GM18868 (cell line): Measurements from ENCODE around the gene CACNB3.

Source experiments
- ATAC-seq: cut with Tn5 transposase; IDR thresholded peaks from one replicate; pipeline ENCODE4 v1.9.1; 2021; ENCODE audit warnings: mild to moderate bottlenecking, moderate library complexity; ENCODE audit not compliant: unreplicated experiment

Gene CACNB3

GRCh38 chr12:48817873-48818830, at the start of gene CACNB3:
CACNB3 (plus strand) TSS chr12:48818496; CDS start chr12:48818930, 434 bp downstream.
- ATAC-seq, result peak; percentile 31

- no peak for ATAC-seq
These were observed 49.6 kb upstream of the CACNB3 start for GRCh38 chr12:48768736-48769135.

- ATAC-seq, result no peak
These were observed 47.5 kb upstream of the CACNB3 start for GRCh38 chr12:48770756-48771155.

GRCh38 chr12:48771588-48772112, 46.6 kb upstream of the CACNB3 start:
- ATAC-seq, result no peak

GRCh38 chr12:48773686-48774085, 44.6 kb upstream of the CACNB3 start:
- no peak for ATAC-seq

- no peak for ATAC-seq
These were observed 43.8 kb upstream of the CACNB3 start for GRCh38 chr12:48774516-48774915.

- ATAC-seq, result no peak
These were observed 43.0 kb upstream of the CACNB3 start for GRCh38 chr12:48775299-48775698.

- ATAC-seq, result no peak
These were observed 42.2 kb upstream of the CACNB3 start for GRCh38 chr12:48775991-48776649.

GRCh38 chr12:48776956-48777355, 41.3 kb upstream of the CACNB3 start:
- ATAC-seq, result no peak

- ATAC-seq, result no peak
These were observed 40.5 kb upstream of the CACNB3 start for GRCh38 chr12:48777501-48778400.

- ATAC-seq, result no peak
These were observed 38.4 kb upstream of the CACNB3 start for GRCh38 chr12:48779869-48780268.

- no peak for ATAC-seq
These were observed 37.8 kb upstream of the CACNB3 start for GRCh38 chr12:48780381-48781025.

- ATAC-seq, result no peak
These were observed 36.4 kb upstream of the CACNB3 start for GRCh38 chr12:48781750-48782456.

GRCh38 chr12:48782457-48783395, 35.6 kb upstream of the CACNB3 start:
- ATAC-seq, result no peak

GRCh38 chr12:48783432-48783831, 34.9 kb upstream of the CACNB3 start:
- ATAC-seq, result no peak

- ATAC-seq, result no peak
These were observed 31.4 kb upstream of the CACNB3 start for GRCh38 chr12:48786591-48787544.

- no peak for ATAC-seq
These were observed 30.3 kb upstream of the CACNB3 start for GRCh38 chr12:48787791-48788523.
